CD4-positive, alpha-beta T cell (primary cell): ENCODE measurements around the gene RAD51B. TPM values are rescaled to one million over a fixed set of nuclear protein-coding genes. Genes with fewer than 3 reads are reported as not detected.

Source experiments
- ATAC-seq: fragments of 200-7000 bp; cut with Tn5 transposase; one replicate; pipeline ENCODE4 v1.10.0; 2022; ENCODE audit warnings: mild to moderate bottlenecking; ENCODE audit not compliant: poor library complexity
- CTCF ChIA-PET: fragments of 350-600 bp; sonication (Branson Sonifier 250); formaldehyde crosslinking; loops from one replicate; lab custom pipeline; 2021; ENCODE audit warnings: antibody characterized with exemption, inconsistent platforms; lab: Charles Lee
- POLR2A ChIA-PET: fragments of 350-600 bp; sonication (Branson Sonifier 250); formaldehyde crosslinking; loops from one replicate; lab custom pipeline; 2021; ENCODE audit warnings: antibody characterized with exemption, inconsistent platforms; lab: Charles Lee
- DNase-seq, 14 experiments: peaks; one replicate each; pipeline ENCODE4 v3.0.0-alpha.2; 2013 to 2020; ENCODE audit warnings: mixed read lengths in 2 of 14
- H3K27ac ChIP-seq, 2 donors: one replicate each; pipeline versions ENCODE4 v1.5.1 to v1.7.0; 2013; ENCODE audit warnings: low read length in 2 of 2, low read depth in 1 of 2, mild to moderate bottlenecking in 1 of 2
- H3K27me3 ChIP-seq, 2 experiments: 1 replicate in 1 of 2; 2 replicates in 1 of 2; pipeline versions ENCODE4 v1.6.1 to v1.7.0; 2013; ENCODE audit warnings: low read length in 2 of 2, control low read depth in 1 of 2, mild to moderate bottlenecking in 1 of 2, moderate library complexity in 1 of 2; ENCODE audit not compliant: insufficient read depth in 2 of 2, control insufficient read depth in 1 of 2
- H3K36me3 ChIP-seq: one replicate; pipeline ENCODE4 v1.6.1; 2013; ENCODE audit warnings: low read length, control low read depth; ENCODE audit not compliant: insufficient read depth
- H3K4me1 ChIP-seq: one replicate; pipeline ENCODE4 v1.6.1; 2013; ENCODE audit warnings: low read length, control low read depth; ENCODE audit not compliant: insufficient read depth
- H3K4me3 ChIP-seq: one replicate; pipeline ENCODE4 v1.5.1; 2013; ENCODE audit warnings: mild to moderate bottlenecking, low read length, moderate library complexity
- H3K9me3 ChIP-seq, 2 experiments: 1 replicate in 1 of 2; 2 replicates in 1 of 2; pipeline versions ENCODE4 v1.6.1 to v1.7.0; 2013; ENCODE audit warnings: low read length in 2 of 2, mild to moderate bottlenecking in 2 of 2, control low read depth in 1 of 2, moderate library complexity in 1 of 2; ENCODE audit not compliant: control insufficient read depth in 1 of 2, insufficient read depth in 1 of 2
- H3K27ac Mint-ChIP-seq: one replicate; pipeline ENCODE4 v1.8.0; 2020; ENCODE audit warnings: mixed read lengths
- H3K27me3 Mint-ChIP-seq: one replicate; pipeline ENCODE4 v1.8.0; 2021; ENCODE audit warnings: mixed read lengths
- H3K36me3 Mint-ChIP-seq: one replicate; pipeline ENCODE4 v1.8.0; 2021; ENCODE audit warnings: low read depth, mixed read lengths
- H3K4me1 Mint-ChIP-seq: one replicate; pipeline ENCODE4 v1.8.0; 2021; ENCODE audit warnings: low read depth, mixed read lengths
- H3K4me3 Mint-ChIP-seq: one replicate; pipeline ENCODE4 v1.8.0; 2020; ENCODE audit warnings: mild to moderate bottlenecking, mixed read lengths
- H3K9me3 Mint-ChIP-seq: one replicate; pipeline ENCODE4 v1.8.0; 2020; ENCODE audit warnings: mixed read lengths
- CTCF ChIP-seq: fragments of 200-600 bp; IDR thresholded peaks from one replicate; pipeline ENCODE4 v1.8.0; 2022; ENCODE audit warnings: antibody characterized with exemption, mild to moderate bottlenecking
- intact Hi-C, 2 experiments: fragments of 100-400 bp; cut with DNase I in 1 of 2; cut with micrococcal nuclease in 1 of 2; formaldehyde crosslinking; loops; one replicate each; pipeline versions ENCODE4 v1.15.1 to v1.9.0; 2023 to 2025; cut with DNase I, micrococcal nuclease
- total RNA-seq, 174 experiments: library from RNA in 2 of 174; stranded (reverse) in 2 of 174; gene quantifications; one replicate each; pipeline ENCODE4 v1.2.3 and lab custom pipeline; 2021 to 2026

RAD51B gene
- total RNA-seq, 2 experiments from 2014 or later = 18.4 to 20.0 TPM

DNA sequence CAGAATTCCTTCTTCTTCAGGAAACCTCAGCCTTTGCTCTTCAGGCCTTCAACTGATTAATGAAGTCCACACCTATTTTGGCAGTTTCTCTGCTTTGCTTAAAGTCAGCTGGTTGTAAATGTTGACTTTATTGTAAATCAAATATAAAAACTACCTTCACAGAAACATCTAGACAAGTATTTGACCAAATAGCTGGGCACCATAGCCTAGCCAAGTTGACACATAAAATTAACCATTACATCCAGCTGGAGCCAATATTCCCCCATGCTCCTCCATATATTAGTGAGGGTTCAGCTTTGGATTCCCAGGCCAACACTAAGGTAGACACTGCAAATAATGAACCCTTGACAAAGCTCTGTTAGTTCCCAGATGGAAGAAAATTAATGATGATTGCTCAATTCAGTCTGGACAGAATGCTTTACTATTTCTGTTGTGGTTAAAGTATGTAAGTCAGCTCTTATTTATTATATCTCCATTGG is 847.8 kb downstream of the RAD51B start:
- H3K4me3 Mint-ChIP-seq = no peak overlapping the region
- TF ChIP-seq CTCF = no peak
- H3K4me1 Mint-ChIP-seq = peaks cover 40% of the 10 kb centered on the region
- ChIA-PET CTCF (no interaction called here), POLR2A (no interaction called here)
- DNase-seq (no peak), ATAC-seq (no peak)
- intact Hi-C loops = no loop called here
- Histone ChIP-seq H3K36me3 (no peaks in the 10 kb centered on the region), H3K4me1 (peaks cover 29% of the 10 kb centered on the region), H3K27me3 (no peaks in the 10 kb centered on the region), H3K4me3 (no peak overlapping the region), H3K9me3 (no peaks in the 10 kb centered on the region), H3K27ac (no peak overlapping the region)
- H3K36me3 Mint-ChIP-seq = no peaks in the 10 kb centered on the region
- H3K9me3 Mint-ChIP-seq = no peaks in the 10 kb centered on the region
- no peaks in the 10 kb centered on the region for H3K27me3 Mint-ChIP-seq
- H3K27ac Mint-ChIP-seq = no peak overlapping the region

DNA sequence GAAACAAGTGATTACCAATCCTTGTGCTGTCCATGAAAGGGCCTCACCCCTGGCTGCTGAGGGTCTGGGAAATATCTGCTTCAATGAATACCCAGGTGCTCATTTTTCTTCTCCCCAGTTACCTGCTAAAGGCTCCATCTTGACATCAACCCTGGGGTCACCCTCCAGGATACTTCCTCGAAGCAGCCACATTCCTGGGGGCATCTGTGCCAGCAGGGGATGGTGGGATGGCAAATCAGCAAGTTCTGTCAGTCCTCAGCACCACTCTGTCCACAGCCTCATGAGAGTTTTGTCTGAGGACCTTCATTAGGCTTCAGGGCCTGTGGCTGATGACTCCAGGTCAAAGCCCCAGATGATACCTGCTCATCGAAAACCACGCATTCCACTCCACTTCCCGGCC is 848.4 kb downstream of the RAD51B start:
- H3K27ac ChIP-seq = no peak overlapping the region
- ChIA-PET POLR2A (no interaction called here), CTCF (no interaction called here)
- no peaks in the 10 kb centered on the region for H3K36me3 Mint-ChIP-seq
- intact Hi-C loops = no loop called here
- peaks cover 23% of the 10 kb centered on the region for H3K4me1 ChIP-seq
- DNase-seq (no peak), ATAC-seq (no peak)
- H3K36me3 ChIP-seq = no peaks in the 10 kb centered on the region
- no peaks in the 10 kb centered on the region for H3K9me3 ChIP-seq
- no peak overlapping the region for H3K4me3 ChIP-seq
- no peaks in the 10 kb centered on the region for H3K27me3 ChIP-seq
- no peak overlapping the region for H3K4me3 Mint-ChIP-seq
- H3K27me3 Mint-ChIP-seq = no peaks in the 10 kb centered on the region
- no peaks in the 10 kb centered on the region for H3K9me3 Mint-ChIP-seq
- H3K27ac Mint-ChIP-seq = no peak overlapping the region
- TF ChIP-seq CTCF = no peak
- peaks cover 36% of the 10 kb centered on the region for H3K4me1 Mint-ChIP-seq

DNA sequence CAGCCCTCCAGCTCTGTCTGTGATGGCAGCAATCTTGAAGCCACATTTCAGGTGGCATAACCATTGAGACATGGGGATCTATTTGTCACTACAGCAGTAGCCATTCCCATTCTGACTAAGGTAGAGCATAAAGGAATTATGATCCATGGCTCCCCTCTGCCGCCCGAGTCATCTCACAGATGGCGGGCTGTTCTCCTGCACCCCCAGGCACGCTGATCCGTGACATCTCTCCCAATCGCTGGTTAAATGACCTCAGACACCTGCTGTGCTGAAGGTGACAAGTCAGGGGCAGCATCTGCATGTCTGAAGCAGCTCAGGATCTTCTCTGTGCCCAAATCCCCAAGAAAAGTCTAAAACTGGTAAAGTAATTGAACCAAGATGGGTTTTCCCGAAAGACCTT is 849.0 kb downstream of the RAD51B start:
- Histone ChIP-seq H3K36me3 (no peaks in the 10 kb centered on the region), H3K27me3 (no peaks in the 10 kb centered on the region), H3K9me3 (no peaks in the 10 kb centered on the region), H3K4me3 (no peak overlapping the region), H3K4me1 (peaks cover 18% of the 10 kb centered on the region), H3K27ac (no peak overlapping the region)
- H3K4me1 Mint-ChIP-seq = peaks cover 32% of the 10 kb centered on the region
- H3K27me3 Mint-ChIP-seq = no peaks in the 10 kb centered on the region
- TF ChIP-seq CTCF = no peak
- H3K9me3 Mint-ChIP-seq = no peaks in the 10 kb centered on the region
- no peak overlapping the region for H3K27ac Mint-ChIP-seq
- ChIA-PET POLR2A (no interaction called here), CTCF (no interaction called here)
- H3K36me3 Mint-ChIP-seq = no peaks in the 10 kb centered on the region
- intact Hi-C loops = no loop called here
- no peak for ATAC-seq
- H3K4me3 Mint-ChIP-seq = no peak overlapping the region
- no peak for DNase-seq
